Measurements from ENCODE around the gene PDGFA.

The PDGFA gene

GRCh38 chr7:515628-516027 lies 4.0 kb downstream of the PDGFA start:
- DNase-seq, result no peak

GRCh38 chr7:514651-515598 lies 4.7 kb downstream of the PDGFA start:
- DNase-seq, result no peak

- no peak for DNase-seq
Measured at GRCh38 chr7:514242-514641, 5.4 kb downstream of the PDGFA start.

- no peak for DNase-seq
Measured at GRCh38 chr7:513521-514166, 6.0 kb downstream of the PDGFA start.

- DNase-seq, result no peak
Measured at GRCh38 chr7:512541-513311, 6.9 kb downstream of the PDGFA start.

GRCh38 chr7:512146-512510 lies 7.5 kb downstream of the PDGFA start:
- no peak for DNase-seq

- no peak for DNase-seq
Measured at GRCh38 chr7:511476-512145, 8.0 kb downstream of the PDGFA start.

GRCh38 chr7:510782-511281 lies 8.8 kb downstream of the PDGFA start:
- DNase-seq, result no peak

GRCh38 chr7:510131-510481 lies 9.5 kb downstream of the PDGFA start:
- DNase-seq, result no peak

GRCh38 chr7:509426-510130 lies 10.1 kb downstream of the PDGFA start:
- no peak for DNase-seq

- DNase-seq, result no peak
Measured at GRCh38 chr7:508461-509170, 11.0 kb downstream of the PDGFA start.

- no peak for DNase-seq
Measured at GRCh38 chr7:507623-508300, 11.9 kb downstream of the PDGFA start.

GRCh38 chr7:506921-507622 lies 12.6 kb downstream of the PDGFA start:
- DNase-seq, result no peak

- no peak for DNase-seq
Measured at GRCh38 chr7:506391-506831, 13.2 kb downstream of the PDGFA start.

GRCh38 chr7:505171-505570 lies 14.5 kb downstream of the PDGFA start:
- DNase-seq, result no peak

GRCh38 chr7:504221-505111 lies 15.2 kb downstream of the PDGFA start:
- no peak for DNase-seq

GRCh38 chr7:503575-504111 lies 16.0 kb downstream of the PDGFA start:
- no peak for DNase-seq

- DNase-seq, result no peak
Measured at GRCh38 chr7:502296-502695, 17.4 kb downstream of the PDGFA start.

GRCh38 chr7:501526-501925 lies 18.1 kb downstream of the PDGFA start:
- DNase-seq, result no peak

Data from NCI-H446 treated with DMSO at 0.1 percent for 48 hours (cell line).